Common myeloid progenitor, CD34-positive (primary cell): Measurements from ENCODE around the gene SH2D4B.

Experiments
- CTCF ChIA-PET: fragments of 350-600 bp; sonication (Branson Sonifier 250); formaldehyde crosslinking; loops from one replicate; lab custom pipeline; 2021; ENCODE audit warnings: antibody characterized with exemption; lab: Charles Lee
- POLR2A ChIA-PET: fragments of 350-600 bp; sonication (Branson Sonifier 250); formaldehyde crosslinking; loops from one replicate; lab custom pipeline; 2021; ENCODE audit warnings: antibody characterized with exemption; lab: Charles Lee
- DNase-seq, 3 donors: peaks; one replicate each; pipeline versions ENCODE4 v3.0.0 to v3.0.0-alpha.2; 2013
- H3K27ac ChIP-seq, 2 experiments: 1 replicate in 1 of 2; 2 replicates in 1 of 2; pipeline ENCODE4 v1.7.0; 2013; ENCODE audit warnings: inconsistent platforms in 2 of 2, low read length in 2 of 2, mild to moderate bottlenecking in 2 of 2, low read depth in 1 of 2, moderate library complexity in 1 of 2; ENCODE audit not compliant: severe bottlenecking in 2 of 2, insufficient read depth in 1 of 2, poor library complexity in 1 of 2
- H3K27me3 ChIP-seq, 5 experiments: replicated peaks in 2 of 5; 1 replicate in 3 of 5; 2 replicates in 2 of 5; pipeline versions ENCODE4 v1.6.1 to v1.7.0; 2013; ENCODE audit warnings: low read length in 4 of 5, mild to moderate bottlenecking in 2 of 5, moderate library complexity in 2 of 5, inconsistent platforms in 1 of 5; ENCODE audit not compliant: insufficient read depth in 5 of 5, control insufficient read depth in 4 of 5
- H3K36me3 ChIP-seq, 4 experiments: 1 replicate in 2 of 4; 2 replicates in 2 of 4; pipeline versions ENCODE4 v1.6.1 to v1.7.0; 2013; ENCODE audit warnings: low read length in 3 of 4, control low read depth in 1 of 4, mild to moderate bottlenecking in 1 of 4; ENCODE audit not compliant: control insufficient read depth in 4 of 4, insufficient read depth in 4 of 4
- H3K4me1 ChIP-seq, 4 experiments: 1 replicate in 3 of 4; 2 replicates in 1 of 4; pipeline versions ENCODE4 v1.6.1 to v1.7.1; 2013; ENCODE audit warnings: low read length in 3 of 4, mild to moderate bottlenecking in 3 of 4, control low read depth in 1 of 4, inconsistent platforms in 1 of 4, moderate library complexity in 1 of 4; ENCODE audit not compliant: control insufficient read depth in 4 of 4, insufficient read depth in 4 of 4; ENCODE audit errors: control extremely low read depth in 1 of 4
- H3K4me3 ChIP-seq, 7 experiments: 1 replicate in 4 of 7; 2 replicates in 3 of 7; pipeline versions ENCODE4 v1.5.1 to v1.7.0; 2013; ENCODE audit warnings: mild to moderate bottlenecking in 7 of 7, low read length in 6 of 7, moderate library complexity in 6 of 7, inconsistent platforms in 2 of 7, low read depth in 2 of 7, control low read depth in 1 of 7; ENCODE audit not compliant: insufficient read depth in 4 of 7, control insufficient read depth in 1 of 7; ENCODE audit errors: extremely low read depth in 1 of 7
- H3K9me3 ChIP-seq, 5 experiments: 1 replicate in 4 of 5; 2 replicates in 1 of 5; pipeline versions ENCODE4 v1.6.1 to v1.7.1; 2013; ENCODE audit warnings: low read length in 4 of 5, mild to moderate bottlenecking in 2 of 5, inconsistent platforms in 1 of 5, low read depth in 1 of 5, moderate library complexity in 1 of 5; ENCODE audit not compliant: control insufficient read depth in 4 of 5, insufficient read depth in 2 of 5; ENCODE audit errors: control extremely low read depth in 1 of 5
- WGBS: methylation state at CpG from one replicate; pipeline ENCODE4 v1.1.5; 2013; ENCODE audit not compliant: insufficient coverage; 5-methylcytosine and 5-hydroxymethylcytosine counted together

Gene SH2D4B

GRCh38 chr10:80512031-80512526 lies 25.6 kb upstream of the SH2D4B start:
- CTCF ChIA-PET, result interaction anchor here (0.9 to 21.8 kb wide), 10 partner anchors 8 to 134 kb away, joined by 3 to 571 read pairs (median 4); no protein-coding TSS in a partner anchor
- POLR2A ChIA-PET, result interaction anchor here (0.9 kb wide), 1 partner anchor 67 kb away, joined by 3 read pairs; no protein-coding TSS in a partner anchor
- no peak overlapping the region for H3K27ac ChIP-seq
- peaks cover 23 to 77% (median 60%) of the 10 kb centered on the region in 4 experiments for H3K36me3 ChIP-seq
- no peaks in the 10 kb centered on the region for H3K4me1 ChIP-seq
- H3K27me3 ChIP-seq, result no peaks in the 10 kb centered on the region
- WGBS, result 97% methylated on average over 9 of the region's 10 CpGs
- H3K9me3 ChIP-seq, result no peaks in the 10 kb centered on the region
- no peak for DNase-seq
- no peak overlapping the region for H3K4me3 ChIP-seq

GRCh38 chr10:80513106-80513505 lies 24.6 kb upstream of the SH2D4B start:
- H3K4me1 ChIP-seq, result peaks cover 0 to under 1% (median 0%) of the 10 kb centered on the region in 4 experiments
- no peak overlapping the region for H3K4me3 ChIP-seq
- H3K27ac ChIP-seq, result no peak overlapping the region
- WGBS, result 95% methylated on average over 4 of the region's 6 CpGs
- ChIA-PET POLR2A (no interaction called here), CTCF (interaction anchor here (1.2 to 21.8 kb wide), 6 partner anchors 8 to 135 kb away, joined by 3 to 571 read pairs (median 4); no protein-coding TSS in a partner anchor)
- H3K36me3 ChIP-seq, result peaks cover 24 to 80% (median 63%) of the 10 kb centered on the region in 4 experiments
- no peaks in the 10 kb centered on the region for H3K9me3 ChIP-seq
- DNase-seq, result no peak
- H3K27me3 ChIP-seq, result no peaks in the 10 kb centered on the region

DNA sequence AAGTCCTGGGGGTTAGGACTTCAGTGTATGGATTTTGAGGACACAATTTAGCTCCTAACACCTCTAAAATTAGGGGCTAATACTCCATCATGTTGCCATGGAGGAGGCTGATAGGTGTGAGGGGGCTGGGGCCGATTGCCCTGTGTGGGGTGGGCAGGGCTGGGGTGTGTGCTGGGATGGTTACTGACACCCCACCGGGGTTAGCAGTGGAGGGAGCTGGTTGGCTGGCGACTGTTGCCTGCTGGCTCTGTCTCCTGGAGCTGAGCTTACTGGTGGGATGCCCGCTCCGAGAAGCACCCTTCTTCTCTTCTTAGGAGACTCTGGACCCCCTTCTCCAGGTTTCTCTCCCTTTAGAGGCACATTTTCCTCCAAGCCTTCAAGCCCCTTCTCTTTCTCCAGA lies 22.2 kb upstream of the SH2D4B start:
- Histone ChIP-seq H3K27ac (peak overlapping the region in 1 of 2 experiments; percentile 18), H3K9me3 (no peaks in the 10 kb centered on the region), H3K27me3 (no peaks in the 10 kb centered on the region), H3K4me3 (no peak overlapping the region), H3K36me3 (peaks cover 24 to 83% (median 64%) of the 10 kb centered on the region in 4 experiments), H3K4me1 (peaks cover 0 to 9% (median 0%) of the 10 kb centered on the region in 4 experiments)
- ChIA-PET POLR2A (no interaction called here), CTCF (interaction anchor here (1.4 to 21.8 kb wide), 3 partner anchors 11 to 71 kb away, joined by 3 to 571 read pairs (median 28); no protein-coding TSS in a partner anchor)
- DNase-seq, result no peak
- WGBS, result no CpG with 5 or more reads among the region's 5 CpGs

- Histone ChIP-seq H3K9me3 (no peaks in the 10 kb centered on the region), H3K27me3 (no peaks in the 10 kb centered on the region), H3K4me3 (no peak overlapping the region), H3K36me3 (peaks cover 24 to 86% (median 67%) of the 10 kb centered on the region in 4 experiments), H3K4me1 (peaks cover 0 to 9% (median 0%) of the 10 kb centered on the region in 4 experiments), H3K27ac (no peak overlapping the region)
- POLR2A ChIA-PET, result no interaction called here
- DNase-seq, result no peak
- 99% methylated on average over 12 of the region's 12 CpGs for WGBS
- CTCF ChIA-PET, result interaction anchor here (1.4 to 21.8 kb wide), 3 partner anchors 11 to 71 kb away, joined by 3 to 571 read pairs (median 28); no protein-coding TSS in a partner anchor
Observed at GRCh38 chr10:80515941-80516340, 21.8 kb upstream of the SH2D4B start.

DNA sequence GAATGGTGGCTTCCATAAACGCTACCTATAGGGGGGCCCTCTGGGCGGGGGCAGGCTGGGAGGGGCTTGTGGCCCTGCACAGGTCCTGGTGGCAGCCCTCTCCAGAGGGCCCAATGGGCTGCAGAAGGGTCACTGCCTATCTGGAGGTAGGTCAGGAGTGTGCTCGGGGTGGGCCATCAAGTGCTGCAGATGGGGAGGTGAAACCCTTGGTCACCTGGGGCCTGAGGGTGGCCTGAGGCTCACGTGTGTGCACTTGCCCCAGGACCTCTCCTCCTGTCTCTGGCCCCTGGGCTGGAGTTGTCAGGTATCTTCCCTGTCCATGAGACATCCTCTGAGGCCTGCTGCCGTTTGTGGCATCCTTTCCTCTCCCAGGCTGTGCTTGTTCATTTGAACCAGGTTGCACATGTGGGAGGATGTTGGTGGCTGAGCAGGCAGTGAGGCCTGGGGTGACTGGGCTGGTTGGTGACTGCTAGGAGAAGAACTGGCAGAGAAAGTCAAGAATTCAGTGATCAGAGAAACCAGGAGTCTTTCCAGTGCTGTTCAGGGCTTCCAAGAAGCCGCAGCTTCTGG lies 21.1 kb upstream of the SH2D4B start:
- no peak overlapping the region for H3K27ac ChIP-seq
- 91% methylated on average over 6 of the region's 6 CpGs for WGBS
- no peak for DNase-seq
- ChIA-PET CTCF (interaction anchor here (0.5 to 21.8 kb wide), 4 partner anchors 9 to 72 kb away, joined by 3 to 571 read pairs (median 16); no protein-coding TSS in a partner anchor), POLR2A (no interaction called here)
- H3K27me3 ChIP-seq, result no peaks in the 10 kb centered on the region
- peaks cover 24 to 89% (median 68%) of the 10 kb centered on the region in 4 experiments for H3K36me3 ChIP-seq
- H3K4me1 ChIP-seq, result peaks cover 0 to 9% (median 0%) of the 10 kb centered on the region in 4 experiments
- no peaks in the 10 kb centered on the region for H3K9me3 ChIP-seq
- H3K4me3 ChIP-seq, result no peak overlapping the region

- 99% methylated on average over 20 of the region's 21 CpGs for WGBS
- Histone ChIP-seq H3K27me3 (no peaks in the 10 kb centered on the region), H3K4me3 (no peak overlapping the region), H3K27ac (no peak overlapping the region), H3K9me3 (no peaks in the 10 kb centered on the region), H3K36me3 (peaks cover 22 to 80% (median 60%) of the 10 kb centered on the region in 4 experiments), H3K4me1 (peaks cover 0 to 9% (median 0%) of the 10 kb centered on the region in 4 experiments)
- CTCF ChIA-PET, result no interaction called here
- POLR2A ChIA-PET, result no interaction called here
- DNase-seq, result no peak
Observed at GRCh38 chr10:80517416-80518142, 20.1 kb upstream of the SH2D4B start.
